ENCODE results near the gene TSHZ3. TPM values are rescaled to one million over a fixed set of nuclear protein-coding genes. Genes with fewer than 3 reads are reported as not detected.

TSHZ3 gene
- total and polyA plus RNA-seq, 2 of the 13 experiments (the other 11 are each of a cell fraction or from before 2014, with no cell fraction given) = not detected

GRCh38 chr19:31226151-31226935 is 122.9 kb downstream of the TSHZ3 start (continued):
- TF ChIP-seq DNMT3B (CRISPR knock-in tag; conservative IDR thresholded peaks at IDR 0.05) (no peak), HOXA3 (CRISPR knock-in tag; IDR thresholded peaks at IDR 0.05) (no peak)

Measured in HepG2 (cell line).